Psoas muscle (tissue), 8 donors: ENCODE measurements around the gene MAML3. TPM values are rescaled to one million over a fixed set of nuclear protein-coding genes. Genes with fewer than 3 reads are reported as not detected.
A peak's percentile ranks its signal among the peaks of the same experiment; 100 is the strongest.

Source experiments
- ATAC-seq, 4 donors: fragments of 200-7000 bp; cut with Tn5 transposase; one replicate each; pipeline ENCODE4 v1.9.1; 2020; ENCODE audit warnings: moderate library complexity in 3 of 4, mild to moderate bottlenecking in 2 of 4
- DNase-seq, 2 donors: peaks; one replicate each; pipeline ENCODE4 v3.0.0-alpha.2; 2020
- H3K27ac ChIP-seq: fragments of 200-600 bp; one replicate; pipeline ENCODE4 v1.8.0; 2022
- H3K27me3 ChIP-seq, 3 donors: fragments of 200-600 bp in 1 of 3; one replicate each; pipeline versions ENCODE4 v1.6.1 to v1.8.0; 2013 to 2022; ENCODE audit warnings: low read length in 2 of 3, mild to moderate bottlenecking in 2 of 3, moderate library complexity in 1 of 3; ENCODE audit not compliant: insufficient read depth in 3 of 3
- H3K36me3 ChIP-seq, 2 donors: fragments of 200-600 bp in 1 of 2; one replicate each; pipeline versions ENCODE4 v1.6.1 to v1.8.0; 2013 to 2022; ENCODE audit warnings: low read depth in 1 of 2, mild to moderate bottlenecking in 1 of 2, moderate library complexity in 1 of 2; ENCODE audit not compliant: insufficient read depth in 1 of 2
- H3K4me1 ChIP-seq: fragments of 200-600 bp; one replicate; pipeline ENCODE4 v1.8.0; 2022
- H3K4me3 ChIP-seq: fragments of 200-600 bp; one replicate; pipeline ENCODE4 v1.8.0; 2022; ENCODE audit warnings: mild to moderate bottlenecking
- H3K9me3 ChIP-seq: fragments of 200-600 bp; one replicate; pipeline ENCODE4 v1.8.0; 2022
- CTCF ChIP-seq: fragments of 200-600 bp; IDR thresholded peaks from one replicate; pipeline ENCODE4 v1.8.0; 2022; ENCODE audit warnings: antibody characterized with exemption
- WGBS, 3 donors: extraction: QIAGEN DNeasy Blood & Tissue Kit; methylation state at CpG; one replicate each; pipeline versions ENCODE4 v1.1.6 to v1.1.7; 2013; 5-methylcytosine and 5-hydroxymethylcytosine counted together
- intact Hi-C, 2 donors: fragments of 100-400 bp; cut with DNase I; formaldehyde crosslinking; loops; one replicate each; pipeline versions ENCODE4 v1.11.0 to v1.14.2; 2022
- polyA plus RNA-seq, 3 donors: library from polyadenylated mRNA; stranded (reverse); fragments of 200-250 nt; gene quantifications; one replicate each; pipeline ENCODE4 v1.2.3, GENCODE V29; 2013
- total RNA-seq, 4 donors: library from RNA; stranded (reverse); fragmentation: NEBNext Ultra II Directional in 2 of 4; extraction: Animal tissue kit (Norgen Biotek cat#: 25700) in 2 of 4; gene quantifications; one replicate each; pipeline versions ENCODE4 v1.2.1 to v1.2.4, GENCODE V29; 2021 to 2023
- donor health status: healthy with polysubstance abuse.
- donor health status: DM: no; HTN: no; CAD: no; lungs with moderate emphysema.
- donor health status: Bipolar disorder and iron deficiency.
- donor health status: healthy.
- donor health status: DM: yes; HTN: yes; CAD: no.
- donor health status: DM: no; HTN: no; CAD: no.
- donor health status: DM: no; HTN: no; CAD: no.
- donor health status: DM: yes; HTN: yes; CAD: no.

The MAML3 gene
- total and polyA plus RNA-seq, 7 donors = 0.43 to 2.7 (median 0.74) TPM

GRCh38 chr4:140012688-140013486 is 141.1 kb downstream of the MAML3 start:
- Histone ChIP-seq H3K9me3 (peaks cover 4% of the 10 kb centered on the region), H3K27ac (no peak overlapping the region), H3K4me3 (peak overlapping the region; percentile 12), H3K4me1 (no peaks in the 10 kb centered on the region), H3K27me3 (no peaks in the 10 kb centered on the region), H3K36me3 (no peaks in the 10 kb centered on the region)
- DNase-seq (peak; percentile 33 to 60), ATAC-seq (peak; percentile 79 to 95 (median 84))
- WGBS, 3 donors = 48 to 60% (median 49%) methylated on average over 11 of the region's 11 CpGs
- intact Hi-C loops = loop anchor here (2.0 to 10.0 kb wide), 4 partner anchors 140 to 312 kb away; no protein-coding TSS in a partner anchor
- TF ChIP-seq CTCF = peak; percentile 50

GRCh38 chr4:140005699-140006098 is 148.3 kb downstream of the MAML3 start:
- Histone ChIP-seq H3K27ac (no peak overlapping the region), H3K36me3 (no peaks in the 10 kb centered on the region), H3K4me1 (peaks cover 8% of the 10 kb centered on the region), H3K9me3 (no peaks in the 10 kb centered on the region), H3K4me3 (no peak overlapping the region), H3K27me3 (no peaks in the 10 kb centered on the region)
- DNase-seq (no peak), ATAC-seq (no peak)
- 67 to 75% (median 69%) methylated on average over 4 of the region's 4 CpGs for WGBS, 3 donors
- intact Hi-C loops = loop anchor here in 1 of 2 donors (5.0 to 10.0 kb wide), 2 partner anchors 268 to 319 kb away; no protein-coding TSS in a partner anchor
- no peak for TF ChIP-seq CTCF

GRCh38 chr4:140004922-140005627 is 148.9 kb downstream of the MAML3 start:
- 21 to 30% (median 22%) methylated on average over 2 of the region's 2 CpGs for WGBS, 3 donors

GRCh38 chr4:140004549-140004895 is 149.5 kb downstream of the MAML3 start:
- intact Hi-C loops = loop anchor here in 1 of 2 donors (10.0 kb wide), 1 partner anchor 320 kb away; no protein-coding TSS in a partner anchor
- no peak for TF ChIP-seq CTCF
- Histone ChIP-seq H3K4me1 (peaks cover 8% of the 10 kb centered on the region), H3K9me3 (no peaks in the 10 kb centered on the region), H3K27me3 (no peaks in the 10 kb centered on the region), H3K4me3 (peak overlapping the region; percentile 61), H3K36me3 (no peaks in the 10 kb centered on the region), H3K27ac (peak overlapping the region; percentile 57)
- DNase-seq = peak; percentile 59 to 78
- 3 to 8% (median 5%) methylated on average over 14 of the region's 14 CpGs for WGBS, 3 donors
- ATAC-seq = peak; percentile 91 to 98 (median 96)

More at GRCh38 chr4:140004922-140005627, 148.9 kb downstream of the MAML3 start:
- intact Hi-C loops = loop anchor here in 1 of 2 donors (5.0 to 10.0 kb wide), 2 partner anchors 268 to 320 kb away; no protein-coding TSS in a partner anchor
- Histone ChIP-seq H3K27ac (peak overlapping the region; percentile 57), H3K36me3 (no peaks in the 10 kb centered on the region), H3K27me3 (no peaks in the 10 kb centered on the region), H3K4me1 (peaks cover 8% of the 10 kb centered on the region), H3K4me3 (peak overlapping the region; percentile 61), H3K9me3 (no peaks in the 10 kb centered on the region)
- DNase-seq (no peak), ATAC-seq (peak in 3 of 4 donors; percentile 47 to 62 (median 50))
- no peak for TF ChIP-seq CTCF
